HG03108 (cell line): ENCODE data around the gene HOXD10.

Experiments
- ATAC-seq: cut with Tn5 transposase; IDR thresholded peaks from one replicate; pipeline ENCODE4 v1.9.1; 2021; ENCODE audit warnings: moderate library complexity; ENCODE audit not compliant: unreplicated experiment

Gene HOXD10

GRCh38 chr2:176082525-176082823 is 34.1 kb upstream of the HOXD10 start:
- no peak for ATAC-seq

- ATAC-seq: no peak
Observed at GRCh38 chr2:176082824-176083751, 33.5 kb upstream of the HOXD10 start.

GRCh38 chr2:176083796-176084261 is 32.7 kb upstream of the HOXD10 start, which contains the start of gene EVX2:
TSS of gene EVX2 (minus strand) at chr2:176083962. CDS start at chr2:176083776, 186 bp downstream.
- no peak for ATAC-seq

GRCh38 chr2:176084611-176085119 is 31.9 kb upstream of the HOXD10 start:
- ATAC-seq: no peak

- no peak for ATAC-seq
Observed at GRCh38 chr2:176085120-176085788, 31.3 kb upstream of the HOXD10 start.

GRCh38 chr2:176085861-176086771 is 30.5 kb upstream of the HOXD10 start:
- no peak for ATAC-seq

- ATAC-seq: no peak
Observed at GRCh38 chr2:176087330-176088047, 29.1 kb upstream of the HOXD10 start.

- no peak for ATAC-seq
Observed at GRCh38 chr2:176088048-176088936, 28.3 kb upstream of the HOXD10 start.

- no peak for ATAC-seq
Observed at GRCh38 chr2:176088937-176089842, 27.4 kb upstream of the HOXD10 start.

GRCh38 chr2:176089843-176090395 is 26.7 kb upstream of the HOXD10 start:
- no peak for ATAC-seq

- ATAC-seq: no peak
Observed at GRCh38 chr2:176090862-176091261, 25.7 kb upstream of the HOXD10 start.

- ATAC-seq: no peak
Observed at GRCh38 chr2:176091329-176092258, 25.0 kb upstream of the HOXD10 start.

GRCh38 chr2:176092270-176093144 is 24.1 kb upstream of the HOXD10 start, which contains the start of gene HOXD13:
TSS of gene HOXD13 (plus strand) at chr2:176092721. CDS start at chr2:176092891, 170 bp downstream.
- ATAC-seq: no peak

- no peak for ATAC-seq
Observed at GRCh38 chr2:176093145-176093897, 23.3 kb upstream of the HOXD10 start.

GRCh38 chr2:176093898-176094249 is 22.7 kb upstream of the HOXD10 start:
- ATAC-seq: no peak
